NCI-H2227 treated with DMSO at 0.1 percent for 48 hours (cell line): ENCODE results near the gene BCAS3.
A peak's percentile ranks its signal among the peaks of the same experiment; 100 is the strongest.
"Not testable (repeated sequence)": the region's sequence is repeated elsewhere in the genome, so short reads cannot be mapped to it uniquely, and the experiment has no call there.

ENCODE experiments used
- DNase-seq: peaks from one replicate; lab custom pipeline; 2025; lab: John Stamatoyannopoulos, UW

The BCAS3 gene

GRCh38 chr17:61230461-61230860 lies 552.8 kb downstream of the BCAS3 start:
- no peak for DNase-seq

DNA sequence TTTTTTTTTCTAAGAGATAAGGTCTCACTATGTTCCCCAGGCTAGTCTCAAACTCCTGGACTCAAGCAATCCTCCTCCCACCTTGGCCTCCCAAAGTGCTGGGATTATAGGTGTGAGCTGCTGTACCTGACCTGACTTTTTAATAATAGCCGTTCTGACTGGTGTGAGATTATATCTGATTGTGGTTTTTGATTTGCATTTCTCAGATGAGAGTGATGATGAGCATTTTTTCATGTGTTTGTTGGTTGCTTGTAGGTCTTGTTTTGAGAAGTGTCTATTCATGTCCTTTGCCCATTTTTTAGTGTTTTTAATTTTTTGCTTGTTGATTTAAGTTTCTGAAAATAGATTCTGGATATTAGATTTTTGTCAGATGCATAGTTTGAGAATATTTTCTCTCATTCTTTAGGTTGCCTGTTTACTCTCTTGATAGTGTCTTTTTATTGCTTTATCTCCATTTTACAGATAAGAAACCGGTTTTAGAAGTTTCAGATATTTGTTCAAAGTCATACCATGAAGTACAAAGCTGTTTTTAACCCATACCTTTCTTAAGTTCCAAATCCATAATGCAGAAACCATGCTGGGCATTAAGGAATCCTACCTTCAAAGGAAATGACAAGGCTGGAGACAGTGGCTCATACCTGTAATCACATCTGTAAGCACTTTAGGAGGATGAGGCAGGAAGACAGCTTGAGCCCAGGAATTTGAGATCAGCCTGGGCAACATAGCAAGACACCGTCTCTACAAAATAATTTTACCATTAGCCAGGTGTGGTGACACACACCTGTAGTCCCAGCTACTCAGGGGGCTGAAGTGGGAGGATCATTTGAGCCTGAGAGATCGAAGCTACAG lies 553.5 kb downstream of the BCAS3 start:
- DNase-seq = no peak

- DNase-seq = no peak
Measured at GRCh38 chr17:61232871-61233270, 555.2 kb downstream of the BCAS3 start.

- DNase-seq = no peak
Measured at GRCh38 chr17:61233991-61234750, 556.5 kb downstream of the BCAS3 start.

DNA sequence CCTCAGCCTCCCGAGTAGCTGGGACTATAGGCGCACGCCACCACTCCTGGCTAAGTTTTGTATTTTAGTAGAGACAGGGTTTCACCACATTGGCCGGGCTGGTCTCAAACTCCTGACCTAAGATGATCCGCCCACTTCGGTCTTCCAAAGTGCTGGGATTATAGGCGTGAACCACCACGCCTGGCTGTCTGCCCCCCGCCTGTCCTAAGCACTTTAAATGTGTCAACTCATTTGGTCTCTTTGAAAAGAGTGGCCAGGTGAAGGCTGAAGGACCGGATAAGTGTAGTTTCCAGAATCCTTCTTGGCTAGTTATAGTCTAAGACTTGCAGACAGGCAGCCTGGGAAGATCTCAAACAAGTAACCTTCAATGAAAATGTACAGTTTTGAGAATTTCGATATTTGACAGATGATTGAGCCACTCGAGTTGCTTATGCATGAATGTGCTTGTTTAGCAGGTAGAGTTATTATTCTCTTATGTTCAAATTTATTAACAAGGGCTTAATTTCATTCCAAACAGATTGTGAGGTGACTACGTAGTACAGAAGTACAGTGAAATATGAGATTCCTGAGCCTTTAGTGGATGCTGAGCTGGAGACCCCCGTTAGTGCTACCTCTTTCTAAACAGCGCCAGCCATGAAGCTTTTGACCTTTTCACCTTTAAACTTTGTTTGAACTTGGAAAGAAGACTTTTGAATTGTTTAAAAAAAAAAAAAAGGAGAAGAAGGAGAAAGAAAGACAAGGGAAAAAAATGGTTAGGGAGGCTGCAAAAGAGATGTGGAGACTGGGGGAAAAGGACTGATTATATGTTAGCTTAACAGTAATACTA lies 557.6 kb downstream of the BCAS3 start:
- DNase-seq = peak; percentile 65

- DNase-seq = no peak
Measured at GRCh38 chr17:61235827-61236197, 558.2 kb downstream of the BCAS3 start.

DNA sequence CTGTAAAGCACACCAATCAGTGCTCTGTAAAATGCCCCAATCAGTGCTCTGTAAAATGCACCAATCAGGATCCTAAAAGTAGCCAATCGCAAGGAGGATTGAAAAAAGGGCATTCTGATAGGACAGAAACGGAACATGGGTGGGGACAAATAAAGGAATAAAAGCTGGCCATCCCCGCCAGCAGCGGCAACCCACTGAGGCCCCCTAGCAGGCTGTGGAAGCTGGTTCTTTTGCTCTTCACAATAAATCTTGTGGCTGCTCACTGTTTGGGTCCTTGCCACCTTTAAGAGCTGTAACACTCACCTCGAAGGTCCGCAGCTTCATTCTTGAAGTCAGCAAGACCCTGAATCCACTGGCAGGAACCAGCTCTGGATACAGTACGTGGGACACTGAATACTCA lies 559.6 kb downstream of the BCAS3 start:
- DNase-seq = no peak

DNA sequence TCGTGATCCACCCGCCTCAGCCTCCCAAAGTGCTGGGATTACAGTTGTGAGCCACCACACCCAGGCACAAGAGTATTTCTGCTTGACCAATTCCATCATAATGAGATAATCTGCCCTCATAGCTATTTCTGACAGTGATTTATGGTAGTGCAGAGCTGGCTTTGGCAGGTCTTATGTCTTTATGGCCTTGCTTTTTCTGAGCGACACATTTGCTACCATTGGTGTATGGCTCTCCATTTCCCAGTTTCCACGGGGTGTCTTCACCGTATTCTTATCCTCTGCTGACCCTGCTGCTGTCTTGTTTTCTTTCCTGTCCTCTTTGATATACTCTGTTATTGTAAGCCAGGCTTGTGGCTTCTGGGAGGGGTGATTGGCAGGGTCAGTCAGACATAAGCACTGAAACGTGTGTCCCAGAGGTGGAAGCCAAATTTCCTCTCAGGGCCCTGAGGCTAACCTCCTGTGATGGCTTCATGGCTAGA lies 560.8 kb downstream of the BCAS3 start:
- DNase-seq = no peak

- no peak for DNase-seq
Measured at GRCh38 chr17:61239327-61239726, 561.7 kb downstream of the BCAS3 start.

DNA sequence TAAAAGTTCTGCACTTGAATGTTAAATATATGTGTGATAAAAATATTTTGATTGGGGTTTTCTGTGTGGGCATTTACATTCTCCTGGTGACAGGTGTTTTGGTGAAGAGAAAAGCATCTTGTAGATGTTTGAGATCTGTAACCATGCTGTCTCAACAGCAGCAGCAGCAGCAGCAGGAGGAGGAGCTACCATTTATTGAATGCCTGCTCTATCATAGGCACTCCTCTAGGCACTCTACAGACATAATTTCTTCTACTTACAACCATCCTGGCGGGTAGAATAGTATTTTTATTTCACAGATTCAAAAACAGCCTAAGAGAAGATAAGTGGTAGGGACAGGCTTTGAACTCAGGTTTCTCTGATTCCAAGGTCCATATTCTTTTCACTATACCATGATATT lies 562.3 kb downstream of the BCAS3 start:
- DNase-seq = no peak

- no peak for DNase-seq
Measured at GRCh38 chr17:61240851-61241468, 563.3 kb downstream of the BCAS3 start.

- not testable (repeated sequence) for DNase-seq
Measured at GRCh38 chr17:61244988-61245387, 567.3 kb downstream of the BCAS3 start.

GRCh38 chr17:61245706-61246135 lies 568.1 kb downstream of the BCAS3 start:
- no peak for DNase-seq

DNA sequence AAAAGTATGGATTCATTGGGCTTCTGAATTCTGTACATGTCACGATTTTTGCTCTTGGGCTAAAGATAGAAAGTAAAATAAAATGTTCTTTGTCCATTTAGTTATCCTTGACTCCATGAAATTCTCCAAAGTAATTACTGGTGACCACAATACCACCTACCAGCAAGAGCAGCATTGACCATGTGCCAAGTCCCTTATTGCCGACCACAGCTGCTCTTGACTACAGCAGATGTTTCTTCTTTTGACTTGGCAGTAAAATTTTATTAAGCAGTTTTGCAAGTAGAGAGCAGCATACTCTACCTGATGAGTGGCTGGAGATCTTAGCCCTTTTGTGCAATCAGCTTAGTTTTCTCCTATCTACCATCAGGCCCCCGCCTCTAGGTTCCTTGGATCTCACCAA lies 569.8 kb downstream of the BCAS3 start:
- no peak for DNase-seq

DNA sequence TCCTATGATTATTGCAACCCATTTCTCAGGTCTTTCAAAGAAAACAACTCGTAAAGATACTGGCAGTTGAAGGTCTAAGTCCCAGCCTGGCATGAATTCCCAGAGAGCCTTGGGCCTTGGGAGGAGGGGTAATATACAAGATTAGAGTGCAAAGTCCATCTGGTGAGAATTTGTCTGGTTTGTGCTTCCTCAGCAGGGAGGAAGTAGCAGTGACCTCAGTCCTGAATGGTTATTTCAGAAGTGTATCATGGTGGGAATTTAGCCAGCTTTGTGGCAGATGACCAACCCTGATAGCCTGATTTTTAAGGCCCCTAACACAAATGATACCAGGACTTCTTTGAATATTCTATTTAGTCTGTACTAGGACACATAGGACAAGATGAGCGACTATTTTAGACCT lies 570.7 kb downstream of the BCAS3 start:
- DNase-seq = no peak

DNA sequence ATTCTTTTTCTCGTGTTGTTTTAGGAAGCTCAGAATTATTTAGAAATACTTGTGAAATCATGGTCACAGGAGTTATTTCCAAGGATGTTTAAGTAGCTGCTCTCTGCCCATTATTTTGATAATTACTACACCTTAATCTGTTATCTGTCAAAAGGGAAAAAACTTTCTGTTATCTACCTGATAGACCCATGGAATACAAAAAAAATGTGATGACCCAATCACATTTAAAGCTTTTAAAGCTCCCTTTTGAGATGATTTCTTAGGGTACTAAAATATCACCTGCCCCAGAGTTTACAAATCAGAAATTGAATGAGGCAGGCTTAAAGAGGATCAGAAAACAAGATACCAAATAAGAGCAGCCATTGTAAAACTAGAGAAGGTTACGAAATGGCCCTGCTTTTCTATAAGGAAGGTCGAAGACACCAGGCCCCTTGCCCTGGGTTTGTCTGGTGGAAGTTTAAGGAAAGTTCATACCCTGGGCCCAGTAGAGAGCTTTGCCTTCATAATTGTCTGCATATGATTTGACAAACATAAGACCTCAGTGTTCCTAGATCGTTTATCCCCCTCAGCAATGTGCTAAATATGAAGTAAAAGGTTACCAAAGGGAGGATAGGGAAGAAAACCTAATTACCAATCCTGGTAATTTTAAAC lies 572.1 kb downstream of the BCAS3 start:
- DNase-seq = no peak

GRCh38 chr17:61250335-61250890 lies 572.8 kb downstream of the BCAS3 start:
- DNase-seq = no peak

DNA sequence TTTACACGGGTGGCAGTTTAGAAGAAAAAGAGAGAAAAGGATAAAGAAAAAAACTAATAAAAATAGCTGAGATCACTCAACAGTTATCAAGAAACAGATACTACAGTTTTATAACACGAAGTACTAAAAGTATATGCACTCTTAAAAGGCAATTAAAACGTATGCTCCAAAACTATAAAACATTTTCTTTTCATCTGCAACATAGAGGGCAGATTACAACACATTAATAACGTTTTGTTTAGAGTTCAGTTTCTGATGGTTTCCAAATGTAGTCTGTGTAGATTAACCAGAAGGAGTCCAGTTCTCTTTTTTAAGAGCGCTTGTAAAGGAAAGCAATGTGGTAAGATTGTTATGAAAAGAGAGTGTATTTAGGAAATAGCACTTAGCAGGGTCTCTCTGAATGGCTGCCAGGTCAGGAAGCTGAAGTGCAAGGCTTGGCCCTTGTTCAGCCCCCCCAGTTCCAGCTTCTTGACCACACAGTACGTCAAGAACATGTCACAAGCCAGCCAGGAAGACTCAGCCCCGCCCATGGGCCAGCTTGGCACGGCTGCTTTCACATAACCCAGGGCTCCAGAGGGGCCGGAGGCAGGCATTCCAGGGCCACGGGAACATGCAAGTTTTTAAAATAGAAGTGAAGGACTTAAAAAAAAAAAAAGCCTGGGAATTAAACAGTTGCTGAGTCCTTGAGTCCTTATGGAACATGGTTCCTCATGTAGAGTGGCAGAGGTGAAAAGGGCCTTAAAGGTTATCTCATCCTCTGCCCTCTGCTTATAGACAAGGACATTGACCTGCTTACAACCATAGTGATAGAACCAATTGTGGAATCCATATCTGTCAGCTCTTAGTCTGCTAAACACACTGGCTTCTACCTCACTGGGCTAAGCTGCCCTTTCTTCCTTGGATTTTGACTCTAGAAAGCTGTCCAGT lies 574.6 kb downstream of the BCAS3 start:
- no peak for DNase-seq

GRCh38 chr17:61253362-61253761 lies 575.7 kb downstream of the BCAS3 start:
- DNase-seq = no peak
